NCI-H1694 treated with DMSO at 0.1 percent for 48 hours (cell line): ENCODE results near the gene ADGRD1.
A peak's percentile ranks its signal among the peaks of the same experiment; 100 is the strongest.
"Not testable (repeated sequence)": the region's sequence is repeated elsewhere in the genome, so short reads cannot be mapped to it uniquely, and the experiment has no call there.

ENCODE experiments used
- DNase-seq: peaks from one replicate; lab custom pipeline; 2025; lab: John Stamatoyannopoulos, UW

The ADGRD1 gene

GRCh38 chr12:130953771-130954543, at the start of gene ADGRD1:
Gene ADGRD1, plus strand, starts transcription at chr12:130953907. Its CDS starts 559 bp downstream, at chr12:130954466.
- DNase-seq, result no peak

- DNase-seq, result no peak
Observed at GRCh38 chr12:130904064-130904463, 49.6 kb upstream of the ADGRD1 start.

- not testable (repeated sequence) for DNase-seq
Observed at GRCh38 chr12:130904936-130905455, 48.7 kb upstream of the ADGRD1 start.

- no peak for DNase-seq
Observed at GRCh38 chr12:130909111-130909510, 44.6 kb upstream of the ADGRD1 start.

GRCh38 chr12:130911193-130911592, 42.5 kb upstream of the ADGRD1 start:
- DNase-seq, result no peak

GRCh38 chr12:130911933-130912332, 41.8 kb upstream of the ADGRD1 start:
- no peak for DNase-seq

GRCh38 chr12:130916241-130916911, 37.3 kb upstream of the ADGRD1 start:
- peak; percentile 43 for DNase-seq

GRCh38 chr12:130917607-130918006, 36.1 kb upstream of the ADGRD1 start:
- no peak for DNase-seq

- no peak for DNase-seq
Observed at GRCh38 chr12:130919086-130919485, 34.6 kb upstream of the ADGRD1 start.

- DNase-seq, result no peak
Observed at GRCh38 chr12:130920119-130920703, 33.5 kb upstream of the ADGRD1 start.

GRCh38 chr12:130920723-130921381, 32.9 kb upstream of the ADGRD1 start:
- DNase-seq, result no peak

GRCh38 chr12:130922511-130922953, 31.2 kb upstream of the ADGRD1 start:
- DNase-seq, result no peak

- DNase-seq, result no peak
Observed at GRCh38 chr12:130924966-130925665, 28.6 kb upstream of the ADGRD1 start.

GRCh38 chr12:130925666-130926015, 28.1 kb upstream of the ADGRD1 start:
- DNase-seq, result no peak

GRCh38 chr12:130929363-130929762, 24.3 kb upstream of the ADGRD1 start:
- DNase-seq, result no peak

- DNase-seq, result no peak
Observed at GRCh38 chr12:130932061-130932930, 21.4 kb upstream of the ADGRD1 start.

- DNase-seq, result no peak
Observed at GRCh38 chr12:130933269-130933995, 20.3 kb upstream of the ADGRD1 start.

GRCh38 chr12:130934753-130935152, 19.0 kb upstream of the ADGRD1 start:
- DNase-seq, result no peak

GRCh38 chr12:130936561-130936960, 17.1 kb upstream of the ADGRD1 start:
- no peak for DNase-seq

- no peak for DNase-seq
Observed at GRCh38 chr12:130937063-130937462, 16.6 kb upstream of the ADGRD1 start.
